Activated CD8-positive, alpha-beta memory T cell treated with anti-CD3 and anti-CD28 coated beads, Interleukin-2, amount 50 U/mL, for 48 hours (primary cell): ENCODE results near the gene MARS1.
"Not testable (repeated sequence)": the region's sequence is repeated elsewhere in the genome, so short reads cannot be mapped to it uniquely, and the experiment has no call there.

Experiments
- DNase-seq: peaks from one replicate; pipeline ENCODE4 v3.0.0-alpha.2; 2020

MARS1 gene

GRCh38 chr12:57553343-57554202 is 65.7 kb downstream of the MARS1 start:
- no peak for DNase-seq

- no peak for DNase-seq
Measured at GRCh38 chr12:57554453-57554852, 66.6 kb downstream of the MARS1 start.

DNA sequence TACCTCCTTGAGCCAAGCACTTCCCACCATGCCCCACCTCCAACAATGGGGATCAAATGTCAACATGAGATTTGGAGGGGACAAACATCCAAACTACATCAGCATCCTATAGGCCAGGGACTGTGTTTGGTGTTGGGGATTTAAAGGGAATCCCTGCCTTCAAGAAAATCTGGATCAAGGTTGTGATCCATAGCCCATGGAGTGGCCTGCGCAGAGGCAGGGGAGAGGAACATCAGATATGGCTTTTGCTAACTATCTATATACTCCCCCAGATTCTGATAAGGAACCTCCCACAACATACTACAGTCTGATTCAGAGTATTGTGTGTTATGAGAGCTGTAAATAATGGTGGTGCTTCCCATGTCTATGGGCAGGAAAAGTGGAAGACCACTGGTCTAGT is 67.0 kb downstream of the MARS1 start:
- DNase-seq: no peak

DNA sequence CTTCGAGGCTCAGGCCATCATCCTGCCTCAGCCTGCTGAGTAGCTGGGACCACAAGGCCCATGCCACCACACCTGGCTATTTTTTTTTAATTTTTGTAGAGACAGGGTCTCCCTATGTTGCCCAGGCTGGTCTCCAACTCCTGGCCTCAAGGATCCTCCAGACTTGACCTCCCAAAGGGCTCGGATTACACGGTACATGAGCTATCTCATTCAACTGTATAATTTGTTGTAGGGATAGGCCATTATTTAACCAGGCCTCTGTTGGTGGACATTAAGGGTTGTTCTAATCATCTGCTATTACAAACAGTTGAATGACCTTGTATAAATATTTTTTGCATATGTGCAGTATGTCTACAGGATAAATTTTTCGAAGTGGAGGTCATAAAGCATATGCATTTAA is 71.0 kb downstream of the MARS1 start:
- no peak for DNase-seq

DNA sequence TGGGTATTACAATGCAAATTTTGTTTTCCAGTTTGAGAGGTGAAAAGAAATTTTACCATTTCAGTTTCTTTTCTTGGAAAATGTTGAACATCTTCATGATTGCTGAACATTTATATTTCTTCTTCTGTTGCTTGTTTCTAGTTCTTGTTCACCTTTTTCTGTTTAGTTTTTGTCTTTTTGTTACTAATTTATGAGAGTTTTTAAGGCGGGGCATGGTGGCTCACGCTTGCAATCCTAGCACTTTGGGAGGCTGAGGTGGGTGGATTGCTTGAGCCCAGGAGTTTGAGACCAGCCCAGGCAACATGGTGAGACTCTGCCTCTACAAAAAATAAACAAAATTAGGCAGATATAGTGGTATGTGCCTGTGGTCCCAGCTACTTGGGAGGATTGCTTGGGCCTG is 72.6 kb downstream of the MARS1 start:
- DNase-seq: no peak

DNA sequence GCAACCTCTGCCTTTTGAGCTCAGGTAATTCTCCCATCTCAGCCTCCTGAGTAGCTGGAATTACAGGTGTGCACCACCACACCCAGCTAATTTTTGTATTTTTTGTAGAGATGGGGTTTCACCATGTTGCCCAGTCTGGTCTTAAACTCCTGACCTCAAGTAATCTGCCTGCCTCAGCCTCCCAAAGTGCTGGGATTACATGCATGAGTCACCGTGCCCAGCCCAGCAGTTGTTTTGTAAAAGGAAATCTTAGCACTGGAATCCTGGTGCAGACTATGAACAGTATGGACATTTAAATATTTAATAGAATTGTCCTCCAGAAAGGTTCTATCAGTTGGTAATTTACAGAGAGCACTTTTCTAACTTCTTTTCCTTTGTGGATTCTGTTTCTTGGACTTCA is 73.2 kb downstream of the MARS1 start:
- DNase-seq: not testable (repeated sequence)

GRCh38 chr12:57563358-57563757 is 75.5 kb downstream of the MARS1 start:
- no peak for DNase-seq

DNA sequence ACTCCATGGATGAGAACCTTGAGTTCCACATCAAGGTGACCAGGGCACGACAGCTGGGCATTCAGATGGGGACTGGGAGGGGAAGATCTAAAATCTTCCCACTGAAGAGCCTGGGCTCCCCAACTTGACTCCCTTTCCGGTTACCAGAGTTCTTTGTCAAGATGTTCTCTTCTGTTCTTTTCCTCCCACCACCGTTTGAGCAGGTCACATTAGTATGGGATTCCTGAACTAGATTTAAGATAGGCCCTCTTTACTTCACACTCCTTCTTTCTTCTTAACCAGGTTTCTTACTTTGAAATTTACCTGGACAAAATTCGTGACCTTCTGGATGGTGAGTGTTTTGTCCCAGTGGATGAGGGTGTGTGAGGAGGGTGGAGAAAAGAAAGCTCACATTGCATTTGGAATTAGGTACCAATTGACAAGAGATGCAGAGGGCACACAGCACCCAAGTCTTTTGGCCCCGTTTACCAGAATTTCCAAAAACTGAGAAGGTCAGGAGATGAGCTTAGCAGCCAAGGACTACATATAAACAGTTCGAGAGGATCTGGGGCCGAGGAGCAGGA is 76.4 kb downstream of the MARS1 start:
- no peak for DNase-seq
